HG03520 (cell line): ENCODE data around the gene PITPNC1.
"Not testable (repeated sequence)": the region's sequence is repeated elsewhere in the genome, so short reads cannot be mapped to it uniquely, and the experiment has no call there.

Experiments used
- ATAC-seq: cut with Tn5 transposase; IDR thresholded peaks from one replicate; pipeline ENCODE4 v1.9.1; 2021; ENCODE audit warnings: mild to moderate bottlenecking, moderate library complexity; ENCODE audit not compliant: unreplicated experiment

The PITPNC1 gene

GRCh38 chr17:67452681-67453554 lies 75.8 kb downstream of the PITPNC1 start:
- no peak for ATAC-seq

DNA sequence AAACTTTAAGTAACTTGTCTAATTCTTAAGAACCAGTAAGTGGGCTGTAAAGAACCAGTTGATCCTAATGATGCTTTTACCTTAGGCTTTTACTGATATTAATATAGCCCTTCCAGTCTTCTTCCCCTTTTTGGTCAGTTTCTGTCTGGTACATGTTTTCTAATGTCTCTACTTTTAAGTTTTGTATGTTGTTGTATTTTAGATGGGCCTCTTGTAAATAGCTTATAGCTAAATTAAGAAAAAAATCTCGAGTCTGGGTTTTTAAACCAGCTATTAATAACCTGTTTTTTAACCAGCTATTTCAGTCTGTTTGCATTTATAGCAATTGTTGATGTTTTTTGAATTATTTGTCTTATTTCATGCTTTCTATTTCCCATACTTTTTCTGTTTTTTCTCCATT lies 79.0 kb downstream of the PITPNC1 start:
- no peak for ATAC-seq

DNA sequence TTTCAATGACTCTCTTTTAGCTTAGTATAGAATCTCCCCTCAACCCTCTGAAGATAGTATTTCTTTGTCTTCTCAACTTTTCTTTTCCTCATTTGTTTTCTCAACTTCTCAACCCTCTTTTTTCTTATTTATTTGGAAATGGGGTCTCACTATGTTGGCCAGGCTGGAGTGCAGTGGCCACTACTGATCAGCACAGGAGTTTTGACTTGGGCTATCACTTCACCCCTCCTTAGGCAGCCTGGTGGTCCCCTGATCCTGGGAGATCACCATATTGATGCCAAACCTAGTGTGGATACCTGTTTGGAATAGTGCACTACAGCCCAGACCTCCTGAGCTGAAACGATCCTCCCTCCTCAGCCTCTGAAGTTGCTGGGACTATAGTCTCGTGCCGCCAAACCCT lies 79.8 kb downstream of the PITPNC1 start:
- ATAC-seq, result no peak

DNA sequence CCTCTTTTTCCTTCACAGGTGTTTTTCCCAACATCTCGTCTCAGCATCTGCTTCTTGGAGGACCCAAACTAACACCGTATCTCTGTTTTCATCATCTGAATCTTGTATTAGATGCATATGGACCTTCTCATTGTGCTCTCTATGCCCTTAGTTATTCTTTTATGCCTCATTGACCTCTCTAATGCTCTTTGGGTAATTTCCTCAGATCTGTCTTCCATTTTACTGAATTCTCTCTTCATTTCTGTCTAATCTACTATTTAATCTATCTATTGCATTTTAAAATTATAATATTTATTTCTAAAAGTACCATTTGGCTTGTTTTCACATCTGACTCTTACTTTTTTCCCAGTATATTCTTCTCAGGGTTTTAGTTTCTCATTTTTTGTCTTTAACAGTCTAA lies 81.1 kb downstream of the PITPNC1 start:
- no peak for ATAC-seq

DNA sequence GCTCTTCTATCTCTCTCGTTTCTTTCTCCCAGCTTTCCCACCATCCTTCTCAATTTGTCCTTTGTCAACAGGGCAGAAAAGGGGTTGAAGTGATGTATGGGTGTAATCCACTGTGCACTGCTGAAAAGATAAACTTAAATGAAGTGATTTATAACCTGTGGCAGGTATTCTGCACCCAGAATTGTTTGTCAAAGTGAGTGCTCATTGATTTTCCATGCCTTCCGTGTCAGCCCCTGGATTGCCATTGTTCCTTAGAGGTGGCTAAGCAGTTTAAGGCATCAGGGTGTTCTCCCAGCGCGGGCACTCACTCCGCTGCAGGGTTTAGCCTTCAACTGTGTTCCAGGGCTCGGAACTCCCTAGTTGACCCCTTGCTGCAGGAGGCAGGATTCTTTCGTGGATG lies 82.9 kb downstream of the PITPNC1 start:
- no peak for ATAC-seq

DNA sequence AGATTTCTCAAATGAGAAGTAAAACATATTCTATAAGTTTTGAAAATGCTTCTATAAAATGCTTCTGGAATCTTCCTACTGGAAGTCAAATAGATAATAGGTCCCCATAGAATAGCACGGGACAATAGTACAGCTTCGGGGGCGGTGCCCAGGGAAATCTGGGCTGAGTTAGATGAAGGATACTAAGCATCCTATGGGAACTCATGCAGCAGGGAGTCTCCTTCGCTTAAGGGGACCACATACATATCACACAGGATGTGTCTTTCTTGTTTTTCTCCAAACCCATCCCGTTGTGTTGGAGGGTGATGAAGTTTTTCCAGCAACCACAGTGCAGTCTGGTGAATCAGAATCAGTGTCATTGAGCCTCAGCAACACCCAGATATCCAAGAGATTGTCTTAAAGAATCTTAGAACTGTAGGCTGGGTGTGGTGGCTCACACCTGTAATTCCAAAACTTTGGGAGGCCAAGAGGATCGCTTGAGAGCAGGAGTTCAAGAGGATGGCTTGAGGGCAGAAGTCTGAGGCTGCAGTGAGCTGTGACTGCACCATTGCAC lies 84.2 kb downstream of the PITPNC1 start:
- no peak for ATAC-seq

DNA sequence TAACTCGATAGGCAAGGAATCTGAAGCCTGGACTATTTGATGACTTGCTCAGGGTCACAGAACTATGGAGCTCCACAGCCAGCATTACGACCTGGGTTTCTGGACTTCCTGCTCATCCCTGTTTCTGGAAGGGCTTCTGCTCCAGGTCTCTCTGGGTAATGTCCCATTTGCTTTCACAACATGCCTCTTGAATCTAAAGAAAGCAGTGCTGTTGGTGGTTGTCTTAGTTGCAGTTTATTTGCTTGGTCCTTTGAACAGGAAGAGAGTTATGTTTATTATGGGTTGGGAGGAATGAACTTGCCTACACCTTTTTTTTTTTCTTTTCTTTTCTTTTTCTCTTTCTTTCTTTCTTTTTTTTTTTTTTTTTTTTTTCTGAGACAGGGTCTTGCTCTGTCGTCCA lies 84.8 kb downstream of the PITPNC1 start:
- ATAC-seq, result no peak

GRCh38 chr17:67466251-67466796 lies 89.2 kb downstream of the PITPNC1 start:
- no peak for ATAC-seq

GRCh38 chr17:67467500-67468455 lies 90.7 kb downstream of the PITPNC1 start:
- no peak for ATAC-seq

GRCh38 chr17:67469208-67469980 lies 92.3 kb downstream of the PITPNC1 start:
- no peak for ATAC-seq

DNA sequence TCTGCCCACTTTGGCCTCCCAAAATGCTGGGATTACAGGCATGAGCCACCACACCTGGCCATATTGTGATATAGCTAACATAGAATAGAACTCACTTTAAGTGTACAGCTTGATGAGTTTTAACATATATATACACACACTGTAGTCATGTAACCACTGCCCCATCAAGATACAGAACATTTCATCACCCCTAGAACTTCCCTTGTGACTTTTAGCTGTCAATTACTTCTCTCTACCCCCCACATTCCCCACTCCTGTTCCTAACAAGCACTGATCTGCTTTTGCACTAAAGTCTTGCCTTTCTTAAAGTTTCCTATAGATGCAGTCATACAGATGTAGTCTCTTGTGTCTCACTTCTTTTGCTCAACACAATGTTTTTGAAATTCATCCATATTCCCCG lies 93.1 kb downstream of the PITPNC1 start:
- ATAC-seq, result no peak

DNA sequence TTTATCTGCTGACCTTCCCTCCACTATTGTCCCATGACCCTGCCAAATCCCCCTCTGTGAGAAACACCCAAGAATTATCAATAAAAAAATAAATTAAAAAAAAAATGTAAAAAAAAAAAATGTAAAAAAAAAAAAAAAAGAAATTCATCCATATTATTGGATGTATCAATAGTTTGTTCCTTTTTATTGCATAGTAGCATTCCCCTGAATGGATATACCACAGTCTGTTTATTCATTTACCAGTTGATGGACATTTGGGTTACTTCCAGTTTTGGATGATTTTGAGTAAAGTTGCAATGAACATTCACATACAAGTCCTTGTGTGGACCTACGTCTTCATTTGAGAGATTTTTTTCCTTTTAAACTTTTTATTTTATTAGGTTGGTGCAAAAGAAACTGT lies 94.0 kb downstream of the PITPNC1 start:
- ATAC-seq, result no peak

- ATAC-seq, result not testable (repeated sequence)
Measured at GRCh38 chr17:67472606-67473005, 95.5 kb downstream of the PITPNC1 start.

DNA sequence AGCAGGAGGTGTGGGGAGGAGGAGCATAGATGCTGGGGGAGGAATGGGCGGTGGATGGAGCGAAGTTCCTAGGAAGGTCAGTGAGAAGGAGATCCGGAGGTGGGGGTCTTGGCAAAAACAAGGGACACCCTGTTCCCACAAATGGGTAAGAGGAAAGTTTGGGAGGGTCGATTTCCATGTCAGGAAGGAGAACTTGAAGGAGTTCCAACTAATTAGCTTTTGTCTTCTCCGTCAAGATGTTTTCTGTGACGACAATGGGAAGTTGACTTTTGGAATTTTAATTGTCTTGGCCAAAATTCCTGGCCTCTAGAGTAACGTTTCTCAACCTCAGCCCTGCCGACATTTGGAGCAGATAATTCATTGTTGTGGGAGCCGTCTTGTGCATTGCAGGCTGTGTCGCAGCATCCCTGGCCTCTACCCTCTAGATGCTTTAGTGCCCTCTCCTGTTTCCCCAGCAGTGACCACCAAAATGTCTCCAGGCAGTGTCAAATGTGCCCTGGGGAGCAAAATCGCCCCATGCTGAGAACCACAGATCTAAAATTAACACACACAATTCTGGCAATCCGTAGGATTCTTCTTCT lies 97.1 kb downstream of the PITPNC1 start:
- no peak for ATAC-seq

DNA sequence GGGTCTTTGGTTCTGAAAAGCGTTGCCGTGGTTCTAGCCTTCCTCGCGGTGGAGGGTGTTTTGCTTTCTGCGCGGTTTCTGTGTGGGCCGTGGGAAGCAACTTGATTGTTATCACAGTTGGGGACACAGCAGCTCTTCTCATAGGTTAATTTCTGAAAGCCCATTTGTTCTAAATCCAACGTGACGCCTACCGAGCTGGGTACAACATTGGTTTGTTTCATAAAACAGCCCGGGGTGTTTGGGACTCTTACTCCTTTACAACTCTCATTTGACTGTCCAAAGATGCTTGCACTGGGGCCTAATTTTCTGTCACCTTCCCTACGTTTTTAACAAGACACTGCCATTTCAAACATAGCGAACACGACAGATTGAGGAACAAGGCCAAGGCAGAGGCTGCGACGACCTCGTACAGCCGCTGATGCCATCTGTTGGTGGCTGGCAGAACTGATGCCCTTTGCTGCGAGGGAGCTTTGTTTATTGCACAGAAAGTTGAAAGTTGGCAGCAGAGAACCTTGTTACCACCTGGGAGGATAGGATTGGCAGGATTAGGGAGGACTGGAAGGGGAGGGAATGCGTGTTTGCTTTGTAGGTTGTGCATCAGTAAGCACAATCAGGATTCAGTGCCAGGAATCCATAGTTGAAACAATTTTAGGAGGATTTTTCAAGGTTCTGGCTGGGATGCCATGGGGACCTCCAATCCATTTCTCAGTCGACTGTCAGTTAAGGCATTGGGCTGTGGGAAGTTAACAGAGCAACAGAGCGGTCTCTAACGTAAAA lies 98.3 kb downstream of the PITPNC1 start:
- ATAC-seq, result no peak

DNA sequence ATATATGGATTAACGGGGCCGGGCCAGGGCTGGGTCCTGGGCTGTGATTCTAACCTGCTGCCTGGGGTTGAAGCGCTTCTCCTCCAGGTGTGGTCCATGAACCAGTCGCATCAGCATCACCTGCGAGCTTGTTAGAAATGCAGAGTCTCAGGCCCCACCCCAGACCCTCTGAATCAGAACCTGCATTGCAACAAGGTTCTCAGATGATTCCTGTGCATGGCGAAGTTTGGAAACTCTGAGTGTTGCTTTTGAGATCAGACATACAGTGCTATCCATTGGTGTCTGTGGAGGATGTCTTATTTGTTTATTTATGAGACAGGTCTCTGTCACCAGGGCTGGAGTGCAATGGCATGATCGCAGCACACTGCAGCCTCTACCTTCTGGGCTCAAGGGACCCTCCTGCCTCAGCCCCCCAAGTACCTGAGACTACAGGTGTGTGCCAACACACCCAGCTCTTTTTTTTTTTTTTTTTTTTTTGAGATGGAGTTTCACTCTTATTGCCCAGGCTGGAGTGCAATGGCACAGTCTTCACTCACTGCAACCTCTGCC lies 99.8 kb downstream of the PITPNC1 start:
- ATAC-seq, result no peak

GRCh38 chr17:67477687-67478086 lies 100.6 kb downstream of the PITPNC1 start:
- ATAC-seq, result no peak

- ATAC-seq, result no peak
Measured at GRCh38 chr17:67478401-67479041, 101.4 kb downstream of the PITPNC1 start.

GRCh38 chr17:67479148-67479547 lies 102.1 kb downstream of the PITPNC1 start:
- no peak for ATAC-seq
